Ovary (tissue), 9 donors: ENCODE measurements around the gene TNFSF8. TPM values are rescaled to one million over a fixed set of nuclear protein-coding genes. Genes with fewer than 3 reads are reported as not detected.

Experiments used
- DNase-seq, 5 donors: peaks; one replicate each; pipeline ENCODE4 v3.0.0-alpha.2; 2019 to 2020
- H3K27ac ChIP-seq, 2 donors: fragments of 200-600 bp; one replicate each; pipeline versions ENCODE4 v1.5.1 to v1.8.0; 2019 to 2022
- H3K27me3 ChIP-seq: fragments of 200-600 bp; one replicate; pipeline ENCODE4 v1.8.0; 2022
- H3K36me3 ChIP-seq: fragments of 200-600 bp; sonication (generic); one replicate; pipeline ENCODE4 v1.5.1; 2019
- H3K4me1 ChIP-seq: one replicate; pipeline ENCODE4 v1.8.1; 2013; ENCODE audit warnings: mild to moderate bottlenecking, moderate library complexity; ENCODE audit not compliant: insufficient read depth
- H3K4me3 ChIP-seq: fragments of 200-600 bp; sonication (generic); one replicate; pipeline ENCODE4 v1.5.1; 2017
- H3K9me3 ChIP-seq, 2 donors: fragments of 200-600 bp in 1 of 2; sonication (generic) in 1 of 2; one replicate each; pipeline versions ENCODE4 v1.5.1 to v1.8.1; 2013 to 2019; ENCODE audit warnings: mild to moderate bottlenecking in 1 of 2, moderate library complexity in 1 of 2
- EP300 ChIP-seq: sonication (generic); formaldehyde crosslinking; IDR thresholded peaks from one replicate; pipeline ENCODE4 v1.6.1; 2017; ENCODE audit warnings: antibody characterized with exemption
- POLR2A ChIP-seq: fragments of 450-650 bp; IDR thresholded peaks from one replicate; pipeline ENCODE4 v1.6.1; 2017; ENCODE audit warnings: antibody characterized with exemption, mild to moderate bottlenecking, moderate library complexity
- WGBS, 3 donors: extraction: QIAGEN DNeasy Blood & Tissue Kit in 1 of 3; methylation state at CpG; one replicate each; pipeline versions ENCODE4 v1.1.5 to v1.1.7; 2013 to 2017; 5-methylcytosine and 5-hydroxymethylcytosine counted together
- intact Hi-C, 4 donors: fragments of 100-400 bp; cut with DNase I; formaldehyde crosslinking; loops; one replicate each; pipeline versions ENCODE4 v1.11.0 to v1.15.1; 2022 to 2023
- polyA plus RNA-seq, 2 donors: library from polyadenylated mRNA; stranded (reverse); fragments of 200-250 nt in 1 of 2; fragments of 350-450 nt in 1 of 2; fragmentation: Illumina TruSeq in 1 of 2; extraction: RNeasy Lipid Tissue Mini Kit (QIAGEN cat#74804) in 1 of 2; gene quantifications; one replicate each; pipeline ENCODE4 v1.2.3, GENCODE V29; 2013 to 2014
- total RNA-seq, 7 donors: library from RNA; depleted of rRNA in 2 of 7; stranded (reverse); fragments of >200 nt in 2 of 7; fragmentation: NEBNext Ultra II Directional in 3 of 7; extraction: Animal tissue kit (Norgen Biotek cat#: 25700) in 3 of 7; gene quantifications; one replicate each; pipeline versions ENCODE4 v1.1.0 to v1.2.4, GENCODE V29; 2016 to 2023
- TF ChIP-seq, protein P1 (sequence below), 3 donors: fragments of 450-650 bp in 2 of 3; fragments of 200-600 bp in 1 of 3; IDR thresholded peaks; one replicate each; pipeline versions ENCODE4 v1.5.1 to v1.8.0; 2016 to 2022; ENCODE audit warnings: antibody characterized with exemption in 3 of 3, mild to moderate bottlenecking in 1 of 3
- donor health status: DM: no; HTN: no; CAD: no; lungs with moderate emphysema.
- donor health status: DM: no; HTN: no; CAD: no.
- donor health status: Bipolar disorder and iron deficiency.
- donor health status: DM: yes; HTN: yes; CAD: no.
- donor health status: DM: no; HTN: no; CAD: no.
- donor health status: DM: yes; HTN: yes; CAD: no.

TNFSF8 gene
- total and polyA plus RNA-seq, 9 donors = 0.38 to 5.2 (median 1.0) TPM

DNA sequence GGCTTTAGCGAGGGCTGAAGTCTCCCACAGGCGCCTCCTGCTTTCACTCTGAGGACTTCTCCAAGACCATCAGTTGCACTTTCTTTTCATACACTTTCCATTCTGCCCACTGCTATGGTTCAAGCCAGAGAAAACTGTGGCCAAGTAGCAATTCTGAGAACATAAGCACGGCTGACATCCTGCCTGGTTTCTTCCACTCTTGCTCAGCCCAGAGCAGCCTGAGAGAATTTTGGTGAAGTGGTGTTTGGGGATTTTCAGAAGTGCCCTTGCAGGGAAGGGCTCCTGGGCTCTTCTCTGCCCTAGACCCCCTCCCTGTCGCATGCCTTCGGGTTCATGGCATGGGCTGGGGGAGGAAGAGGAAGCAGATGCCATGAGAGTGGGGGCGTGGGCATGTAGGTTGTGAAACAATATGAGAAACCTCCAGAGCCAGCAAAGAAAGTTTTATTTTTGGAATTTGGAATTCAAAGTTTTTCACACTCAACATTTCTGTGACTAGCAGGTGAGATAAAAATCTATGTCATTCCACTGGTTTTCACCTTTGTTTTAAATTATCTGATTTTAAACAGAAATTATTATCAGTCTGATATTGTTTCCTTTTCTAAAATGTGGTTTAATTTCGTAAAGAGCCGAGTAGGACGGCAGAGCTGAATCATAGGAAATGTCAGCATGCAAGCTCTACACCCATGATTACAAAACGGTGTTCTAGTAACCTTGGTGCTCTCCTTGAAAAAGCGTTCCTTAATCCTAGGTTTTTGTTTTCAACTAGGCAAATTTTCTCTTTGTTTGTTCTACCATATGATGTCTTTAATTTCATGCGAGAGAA lies 27.8 kb upstream of the TNFSF8 start:
- no peak overlapping the region for H3K27ac ChIP-seq
- DNase-seq = no peak
- H3K9me3 ChIP-seq = no peaks in the 10 kb centered on the region
- H3K4me1 ChIP-seq = no peaks in the 10 kb centered on the region
- TF ChIP-seq EP300 = no peak
- TF ChIP-seq, protein P1, sequence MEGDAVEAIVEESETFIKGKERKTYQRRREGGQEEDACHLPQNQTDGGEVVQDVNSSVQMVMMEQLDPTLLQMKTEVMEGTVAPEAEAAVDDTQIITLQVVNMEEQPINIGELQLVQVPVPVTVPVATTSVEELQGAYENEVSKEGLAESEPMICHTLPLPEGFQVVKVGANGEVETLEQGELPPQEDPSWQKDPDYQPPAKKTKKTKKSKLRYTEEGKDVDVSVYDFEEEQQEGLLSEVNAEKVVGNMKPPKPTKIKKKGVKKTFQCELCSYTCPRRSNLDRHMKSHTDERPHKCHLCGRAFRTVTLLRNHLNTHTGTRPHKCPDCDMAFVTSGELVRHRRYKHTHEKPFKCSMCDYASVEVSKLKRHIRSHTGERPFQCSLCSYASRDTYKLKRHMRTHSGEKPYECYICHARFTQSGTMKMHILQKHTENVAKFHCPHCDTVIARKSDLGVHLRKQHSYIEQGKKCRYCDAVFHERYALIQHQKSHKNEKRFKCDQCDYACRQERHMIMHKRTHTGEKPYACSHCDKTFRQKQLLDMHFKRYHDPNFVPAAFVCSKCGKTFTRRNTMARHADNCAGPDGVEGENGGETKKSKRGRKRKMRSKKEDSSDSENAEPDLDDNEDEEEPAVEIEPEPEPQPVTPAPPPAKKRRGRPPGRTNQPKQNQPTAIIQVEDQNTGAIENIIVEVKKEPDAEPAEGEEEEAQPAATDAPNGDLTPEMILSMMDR (IDR thresholded peaks at IDR 0.05) = no peak
- no peak for TF ChIP-seq POLR2A
- H3K4me3 ChIP-seq = no peak overlapping the region
- H3K36me3 ChIP-seq = no peaks in the 10 kb centered on the region
- intact Hi-C loops = no loop called here
- no peaks in the 10 kb centered on the region for H3K27me3 ChIP-seq
- WGBS, 3 donors = 75 to 80% (median 79%) methylated on average over 12 of the region's 12 CpGs

DNA sequence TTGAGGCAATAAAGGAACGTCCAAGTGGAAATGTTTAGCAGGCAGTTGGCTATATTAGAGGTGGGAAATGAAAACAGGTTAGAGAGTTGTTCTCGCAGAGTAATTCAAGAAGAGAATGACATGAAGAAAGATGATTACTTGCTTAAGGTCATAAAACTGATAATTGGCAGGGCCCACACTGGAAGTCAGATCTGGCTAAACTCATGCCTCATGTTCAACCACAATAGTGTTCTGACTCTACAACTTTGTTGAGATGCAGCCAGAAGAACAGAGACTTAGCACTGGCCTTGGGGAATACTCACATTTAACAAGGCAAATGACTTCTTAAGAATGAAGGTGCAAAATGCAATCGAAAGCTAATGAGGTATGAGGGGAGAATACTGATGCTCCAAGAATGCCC lies 27.2 kb upstream of the TNFSF8 start:
- Histone ChIP-seq H3K27ac (no peak overlapping the region), H3K27me3 (no peaks in the 10 kb centered on the region), H3K4me3 (no peak overlapping the region), H3K36me3 (no peaks in the 10 kb centered on the region), H3K4me1 (no peaks in the 10 kb centered on the region), H3K9me3 (no peaks in the 10 kb centered on the region)
- DNase-seq = no peak
- TF ChIP-seq EP300 (no peak), POLR2A (no peak)
- TF ChIP-seq, protein P1 (IDR thresholded peaks at IDR 0.05) = no peak
- 81 to 86% (median 81%) methylated on average over 3 of the region's 3 CpGs for WGBS, 3 donors
- intact Hi-C loops = no loop called here

DNA sequence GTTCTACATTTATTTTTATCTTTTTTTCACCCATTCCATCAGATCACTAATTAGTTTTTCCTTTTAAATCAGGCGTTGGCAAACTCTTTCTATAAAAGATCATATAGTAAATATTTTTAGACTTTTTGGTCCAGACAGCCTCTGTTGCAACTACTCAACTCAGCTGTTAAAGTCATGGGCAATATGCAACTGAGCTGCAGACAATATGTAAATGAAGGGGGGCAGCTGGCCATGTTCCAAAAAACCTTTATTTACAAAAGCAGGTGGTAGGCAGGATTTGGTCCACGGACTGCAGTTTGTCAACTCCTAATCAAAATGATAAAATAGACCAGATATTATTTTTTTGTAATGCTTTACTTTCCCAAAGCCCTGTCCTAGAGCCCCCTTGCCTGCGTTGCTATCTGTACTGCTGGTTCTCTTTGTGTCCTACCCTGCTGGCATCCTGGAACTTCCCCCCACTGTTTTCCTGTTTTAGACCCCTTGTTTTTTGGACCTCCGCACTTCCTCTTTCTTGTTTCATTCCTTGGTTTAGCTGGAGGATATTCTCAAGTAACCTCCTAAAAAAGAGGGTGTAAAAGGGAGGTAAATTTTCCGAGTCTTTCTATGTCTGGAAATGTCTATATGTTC lies 24.7 kb upstream of the TNFSF8 start:
- Histone ChIP-seq H3K9me3 (no peaks in the 10 kb centered on the region), H3K4me1 (no peaks in the 10 kb centered on the region), H3K36me3 (no peaks in the 10 kb centered on the region), H3K4me3 (no peak overlapping the region), H3K27ac (no peak overlapping the region), H3K27me3 (no peaks in the 10 kb centered on the region)
- no peak for TF ChIP-seq EP300
- no peak for TF ChIP-seq POLR2A
- TF ChIP-seq, protein P1 (IDR thresholded peaks at IDR 0.05) = no peak
- WGBS, 3 donors = 55 to 62% (median 57%) methylated on average over 5 of the region's 5 CpGs
- DNase-seq = no peak
- intact Hi-C loops = no loop called here

DNA sequence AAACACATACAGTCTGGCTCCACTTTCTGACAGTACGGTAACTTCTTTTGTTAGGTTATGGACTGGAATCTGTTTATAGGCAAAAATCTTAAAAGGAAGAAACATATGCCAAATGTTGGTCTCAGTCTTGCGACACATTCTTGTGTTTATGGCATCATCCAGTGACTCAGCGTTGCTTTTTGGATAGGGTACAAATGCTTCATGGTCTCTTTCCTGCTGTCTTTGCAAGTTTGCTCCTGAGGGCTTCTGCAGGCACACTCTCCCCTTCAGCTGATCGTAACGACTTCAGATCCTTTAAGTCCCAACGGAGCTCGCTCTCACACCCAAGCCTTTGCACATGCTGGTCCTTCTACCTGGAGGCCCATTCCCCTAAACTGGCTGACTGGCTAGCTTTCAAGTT lies 23.6 kb upstream of the TNFSF8 start:
- 52 to 65% (median 63%) methylated on average over 7 of the region's 7 CpGs for WGBS, 3 donors
- H3K27me3 ChIP-seq = no peaks in the 10 kb centered on the region
- H3K36me3 ChIP-seq = no peaks in the 10 kb centered on the region
- no peak overlapping the region for H3K4me3 ChIP-seq
- intact Hi-C loops = no loop called here
- H3K27ac ChIP-seq = no peak overlapping the region
- TF ChIP-seq POLR2A = no peak
- TF ChIP-seq, protein P1 (IDR thresholded peaks at IDR 0.05) = no peak
- TF ChIP-seq EP300 = no peak
- H3K4me1 ChIP-seq = no peaks in the 10 kb centered on the region
- DNase-seq = no peak
- no peaks in the 10 kb centered on the region for H3K9me3 ChIP-seq
